Karpas-422 (cell line): ENCODE data around the gene ADORA2A. TPM values are rescaled to one million over a fixed set of nuclear protein-coding genes. Genes with fewer than 3 reads are reported as not detected.

Source experiments
- DNase-seq: peaks from one replicate; pipeline ENCODE4 v3.0.0-alpha.2; 2015
- H2AFZ ChIP-seq: fragments of 200-600 bp; sonication (generic); 2 replicates; pipeline ENCODE4 v1.6.1; 2014; ENCODE audit warnings: antibody characterized with exemption, low read length, mixed read lengths
- H3K27ac ChIP-seq: fragments of 200-600 bp; sonication (generic); 2 replicates; pipeline ENCODE4 v1.5.1; 2014; ENCODE audit warnings: mild to moderate bottlenecking, low read length, moderate library complexity
- H3K27me3 ChIP-seq: fragments of 200-600 bp; sonication (generic); 2 replicates; pipeline ENCODE4 v1.6.1; 2014; ENCODE audit warnings: low read length, mixed read lengths
- H3K36me3 ChIP-seq: fragments of 200-600 bp; sonication (generic); 2 replicates; pipeline ENCODE4 v1.6.1; 2014; ENCODE audit warnings: low read length, mixed read lengths; ENCODE audit not compliant: insufficient read depth
- H3K4me1 ChIP-seq: fragments of 200-600 bp; sonication (generic); 2 replicates; pipeline ENCODE4 v1.6.1; 2014; ENCODE audit warnings: mild to moderate bottlenecking, low read length, mixed read lengths
- H3K4me2 ChIP-seq: fragments of 200-600 bp; sonication (generic); 2 replicates; pipeline ENCODE4 v1.6.1; 2014; ENCODE audit warnings: low read length, low read depth, mild to moderate bottlenecking; ENCODE audit not compliant: poor library complexity, severe bottlenecking
- H3K4me3 ChIP-seq: fragments of 200-600 bp; sonication (generic); 2 replicates; pipeline ENCODE4 v1.5.1; 2014; ENCODE audit warnings: mild to moderate bottlenecking, antibody characterized with exemption, low read length, mixed read lengths
- H3K79me2 ChIP-seq: fragments of 200-600 bp; sonication (generic); 2 replicates; pipeline ENCODE4 v1.6.1; 2014; ENCODE audit warnings: mild to moderate bottlenecking, low read length, mixed read lengths
- H3K9ac ChIP-seq: fragments of 200-600 bp; sonication (generic); 2 replicates; pipeline ENCODE4 v1.6.0; 2014; ENCODE audit warnings: low read length
- H3K9me2 ChIP-seq: fragments of 200-600 bp; sonication (generic), shearing (Covaris generic); replicated peaks from 2 replicates; pipeline ENCODE4 v1.6.0; 2014; ENCODE audit warnings: mild to moderate bottlenecking, low read length, moderate library complexity; ENCODE audit not compliant: insufficient read depth
- H3K9me3 ChIP-seq: fragments of 300-700, 200-600 bp; sonication (generic); 2 replicates; pipeline ENCODE4 v1.6.1; 2014; ENCODE audit warnings: low read length, mixed read lengths
- H4K20me1 ChIP-seq: fragments of 200-600 bp; sonication (generic); 2 replicates; pipeline ENCODE4 v1.6.1; 2014; ENCODE audit warnings: mild to moderate bottlenecking, antibody characterized with exemption, low read length, low read depth; ENCODE audit not compliant: insufficient read depth
- total RNA-seq: library from RNA; depleted of rRNA; stranded (reverse); fragments of >200 nt; shearing (Covaris generic); gene quantifications from 2 replicates; pipeline ENCODE4 v1.2.3, GENCODE V29; 2014; ENCODE audit warnings: low replicate concordance

ADORA2A gene
- total RNA-seq, 1 experiment from 2014 or later = 65.9 TPM

DNA sequence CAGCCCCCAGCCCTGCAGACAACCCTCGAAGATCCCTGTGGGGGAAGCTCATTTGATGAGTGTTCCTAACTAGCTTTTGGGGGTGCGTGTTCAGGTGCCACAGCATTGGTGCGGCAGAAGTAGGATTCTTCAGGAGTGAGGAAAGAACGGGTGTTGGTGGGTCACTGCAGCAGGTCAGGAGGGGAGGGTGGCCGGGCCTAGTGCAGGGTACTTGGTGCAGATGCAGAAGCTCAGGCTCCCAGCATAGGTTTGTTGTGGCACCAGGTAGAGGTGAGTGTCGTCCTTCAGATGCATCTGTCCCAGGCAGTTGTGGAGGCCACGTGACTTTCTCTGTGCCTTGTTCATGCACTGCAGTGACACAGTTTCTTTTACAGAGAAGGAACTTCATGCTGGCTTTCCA lies 15.1 kb upstream of the ADORA2A start:
- Histone ChIP-seq H3K4me3 (no peak overlapping the region), H3K9me2 (no peaks in the 10 kb centered on the region), H4K20me1 (no peaks in the 10 kb centered on the region), H3K9me3 (no peaks in the 10 kb centered on the region), H3K9ac (no peak overlapping the region), H3K4me2 (no peak overlapping the region), H3K27ac (no peak overlapping the region), H3K27me3 (no peaks in the 10 kb centered on the region), H3K4me1 (peaks cover 14% of the 10 kb centered on the region), H3K79me2 (no peaks in the 10 kb centered on the region), H3K36me3 (no peaks in the 10 kb centered on the region), H2AFZ (no peak overlapping the region)
- no peak for DNase-seq

- Histone ChIP-seq H3K4me2 (no peak overlapping the region), H3K79me2 (no peaks in the 10 kb centered on the region), H3K36me3 (no peaks in the 10 kb centered on the region), H3K4me3 (no peak overlapping the region), H3K27ac (no peak overlapping the region), H3K9ac (no peak overlapping the region), H3K9me2 (no peaks in the 10 kb centered on the region), H3K27me3 (no peaks in the 10 kb centered on the region), H3K9me3 (no peaks in the 10 kb centered on the region), H4K20me1 (no peaks in the 10 kb centered on the region), H3K4me1 (peaks cover 24% of the 10 kb centered on the region), H2AFZ (no peak overlapping the region)
- no peak for DNase-seq
Observed at GRCh38 chr22:24413271-24413670, 14.1 kb upstream of the ADORA2A start.

DNA sequence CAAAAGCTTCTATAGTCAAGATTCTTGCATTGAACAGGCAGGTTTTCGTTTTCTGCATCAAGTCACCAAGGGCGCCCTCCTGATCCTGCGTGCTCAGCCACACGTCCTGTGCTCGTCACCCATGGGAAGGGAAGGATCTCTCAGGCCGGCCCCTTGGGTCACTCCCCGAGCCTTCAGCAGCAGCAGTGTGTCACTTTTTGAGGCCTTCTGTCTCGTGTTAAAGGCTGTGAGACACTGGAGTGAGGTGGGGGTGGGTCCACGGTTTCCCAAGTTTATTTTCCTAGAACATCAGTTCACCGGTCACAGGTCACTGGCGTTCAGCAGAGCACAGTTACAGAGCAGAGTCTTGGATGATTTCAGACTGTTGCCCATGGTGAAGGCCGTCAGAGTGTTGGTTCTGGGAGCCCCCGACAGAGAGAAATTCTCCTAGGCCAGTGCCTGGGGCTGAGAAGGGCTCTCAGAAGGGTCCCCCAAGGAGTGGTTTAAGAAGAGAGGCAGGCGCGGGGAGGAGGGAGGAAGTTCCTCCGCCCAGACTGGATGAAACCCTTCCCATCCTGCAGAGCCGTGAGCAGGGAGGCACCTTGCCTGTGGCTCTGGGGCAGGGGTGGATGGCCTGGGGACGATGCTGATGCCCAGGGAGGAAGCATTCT lies 13.5 kb upstream of the ADORA2A start:
- DNase-seq = no peak
- Histone ChIP-seq H3K79me2 (no peaks in the 10 kb centered on the region), H2AFZ (no peak overlapping the region), H3K9me2 (no peaks in the 10 kb centered on the region), H3K4me2 (no peak overlapping the region), H3K36me3 (no peaks in the 10 kb centered on the region), H3K4me3 (no peak overlapping the region), H3K27ac (no peak overlapping the region), H3K9me3 (no peaks in the 10 kb centered on the region), H3K4me1 (peaks cover 30% of the 10 kb centered on the region), H4K20me1 (no peaks in the 10 kb centered on the region), H3K27me3 (no peaks in the 10 kb centered on the region), H3K9ac (no peak overlapping the region)

DNA sequence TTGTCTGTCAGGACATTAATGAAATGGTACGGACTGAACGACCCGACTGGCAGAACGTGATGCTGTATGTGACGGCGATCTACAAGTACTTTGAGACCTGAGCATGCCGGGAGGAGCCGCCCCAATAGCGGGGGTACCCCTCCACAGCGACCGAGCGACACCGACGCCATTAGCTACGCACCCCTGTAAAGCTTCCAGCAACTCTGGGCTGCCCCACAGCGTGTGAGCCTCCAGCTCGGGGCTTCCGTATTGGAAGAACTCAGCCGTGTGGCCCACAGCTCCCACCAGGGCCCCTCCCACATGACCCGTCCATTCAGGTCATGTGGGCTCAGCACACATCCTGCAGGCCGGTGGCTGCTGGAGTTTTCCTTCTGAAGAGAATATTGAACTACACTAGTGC lies 12.9 kb upstream of the ADORA2A start:
- Histone ChIP-seq H3K36me3 (no peaks in the 10 kb centered on the region), H4K20me1 (no peaks in the 10 kb centered on the region), H3K9ac (no peak overlapping the region), H3K4me2 (no peak overlapping the region), H3K79me2 (no peaks in the 10 kb centered on the region), H3K4me3 (no peak overlapping the region), H3K4me1 (peaks cover 36% of the 10 kb centered on the region), H3K27me3 (no peaks in the 10 kb centered on the region), H2AFZ (no peak overlapping the region), H3K9me3 (no peaks in the 10 kb centered on the region), H3K27ac (no peak overlapping the region), H3K9me2 (no peaks in the 10 kb centered on the region)
- no peak for DNase-seq

- no peaks in the 10 kb centered on the region for H3K9me3 ChIP-seq
- no peaks in the 10 kb centered on the region for H4K20me1 ChIP-seq
- peaks cover 40% of the 10 kb centered on the region for H3K4me1 ChIP-seq
- H3K27ac ChIP-seq = no peak overlapping the region
- no peak for DNase-seq
- no peak overlapping the region for H3K9ac ChIP-seq
- no peaks in the 10 kb centered on the region for H3K79me2 ChIP-seq
- H3K9me2 ChIP-seq = no peaks in the 10 kb centered on the region
- no peak overlapping the region for H2AFZ ChIP-seq
- H3K4me3 ChIP-seq = no peak overlapping the region
- H3K4me2 ChIP-seq = no peak overlapping the region
- no peaks in the 10 kb centered on the region for H3K27me3 ChIP-seq
- H3K36me3 ChIP-seq = no peaks in the 10 kb centered on the region
Observed at GRCh38 chr22:24414984-24415945, 12.1 kb upstream of the ADORA2A start.

- no peak overlapping the region for H3K9ac ChIP-seq
- DNase-seq = no peak
- H3K27ac ChIP-seq = no peak overlapping the region
- H3K4me3 ChIP-seq = no peak overlapping the region
- H3K4me1 ChIP-seq = peaks cover 48% of the 10 kb centered on the region
- H2AFZ ChIP-seq = no peak overlapping the region
- H3K27me3 ChIP-seq = no peaks in the 10 kb centered on the region
- H3K9me3 ChIP-seq = no peaks in the 10 kb centered on the region
- H3K9me2 ChIP-seq = no peaks in the 10 kb centered on the region
- no peaks in the 10 kb centered on the region for H3K36me3 ChIP-seq
- no peaks in the 10 kb centered on the region for H3K79me2 ChIP-seq
- no peak overlapping the region for H3K4me2 ChIP-seq
- H4K20me1 ChIP-seq = no peaks in the 10 kb centered on the region
Observed at GRCh38 chr22:24416095-24416494, 11.3 kb upstream of the ADORA2A start.

DNA sequence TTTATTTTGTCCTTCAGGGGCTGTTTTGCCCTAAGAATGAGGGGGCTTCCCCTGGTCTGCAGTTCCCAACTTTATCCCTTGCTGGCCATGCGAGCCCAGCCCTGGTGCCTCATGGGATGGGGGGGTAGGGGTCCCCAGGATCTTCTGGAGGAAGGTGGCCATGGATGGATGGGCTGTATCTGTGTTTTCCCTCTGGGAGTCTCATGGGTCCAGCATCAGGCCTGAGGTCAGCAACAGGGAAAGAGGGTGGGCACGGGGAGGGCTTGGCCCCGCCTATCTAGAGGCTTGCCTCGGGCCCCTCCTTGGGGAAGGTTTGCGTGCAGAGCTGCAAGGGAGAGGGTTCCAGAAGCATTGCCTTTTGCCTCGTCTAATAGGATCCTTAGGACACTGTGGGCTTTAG lies 10.8 kb upstream of the ADORA2A start:
- no peaks in the 10 kb centered on the region for H3K9me2 ChIP-seq
- H3K27ac ChIP-seq = no peak overlapping the region
- H3K27me3 ChIP-seq = no peaks in the 10 kb centered on the region
- DNase-seq = no peak
- H3K4me3 ChIP-seq = no peak overlapping the region
- H3K9me3 ChIP-seq = no peaks in the 10 kb centered on the region
- H2AFZ ChIP-seq = no peak overlapping the region
- H3K4me1 ChIP-seq = peaks cover 53% of the 10 kb centered on the region
- H3K4me2 ChIP-seq = no peak overlapping the region
- H4K20me1 ChIP-seq = no peaks in the 10 kb centered on the region
- no peaks in the 10 kb centered on the region for H3K36me3 ChIP-seq
- H3K79me2 ChIP-seq = no peaks in the 10 kb centered on the region
- no peak overlapping the region for H3K9ac ChIP-seq

- no peaks in the 10 kb centered on the region for H3K79me2 ChIP-seq
- H3K9me3 ChIP-seq = no peaks in the 10 kb centered on the region
- no peaks in the 10 kb centered on the region for H4K20me1 ChIP-seq
- H3K9ac ChIP-seq = no peak overlapping the region
- peak; percentile 48 for DNase-seq
- H3K27ac ChIP-seq = no peak overlapping the region
- no peak overlapping the region for H3K4me2 ChIP-seq
- no peaks in the 10 kb centered on the region for H3K27me3 ChIP-seq
- no peak overlapping the region for H2AFZ ChIP-seq
- no peak overlapping the region for H3K4me3 ChIP-seq
- H3K9me2 ChIP-seq = no peaks in the 10 kb centered on the region
- peaks cover 53% of the 10 kb centered on the region for H3K4me1 ChIP-seq
- H3K36me3 ChIP-seq = no peaks in the 10 kb centered on the region
Observed at GRCh38 chr22:24417200-24417599, 10.2 kb upstream of the ADORA2A start.
